ENCODE results near the gene ARHGEF17. TPM values are rescaled to one million over a fixed set of nuclear protein-coding genes. Genes with fewer than 3 reads are reported as not detected.

Gene ARHGEF17
- polyA plus RNA-seq, 2 of the 4 experiments (the other 2 are of a cell fraction): 7.0 to 16.2 TPM

GRCh38 chr11:73396985-73397384 is 88.9 kb downstream of the ARHGEF17 start (continued):
- TF ChIP-seq CTCF (IDR thresholded peaks at IDR 0.05) (no peak), TP53 (CRISPR knock-in tag; IDR thresholded peaks at IDR 0.05) (no peak), POLR2AphosphoS2 (conservative IDR thresholded peaks at IDR 0.05; ENCODE audit: low read length) (no peak), FOSL2 (IDR thresholded peaks at IDR 0.05) (no peak), FOSL2 (CRISPR knock-in tag; IDR thresholded peaks at IDR 0.05) (no peak), RAD21 (conservative IDR thresholded peaks at IDR 0.05 in 1 of 2, IDR thresholded peaks at IDR 0.05 in 1 of 2) (no peak), NR3C1 (IDR thresholded peaks at IDR 0.05) (no peak), RNF2 (IDR thresholded peaks at IDR 0.05; ENCODE audit: borderline replicate concordance, low read depth) (no peak), SMC3 (IDR thresholded peaks at IDR 0.05) (no peak)

GRCh38 chr11:73397468-73398131 is 89.5 kb downstream of the ARHGEF17 start:
- DNase-seq (ENCODE audit: low read depth in 1 of 2, low spot score in 1 of 2): no peak
- ChIA-PET POLR2A (no interaction called here), CTCF (interaction anchor here (1.0 to 24.4 kb wide), 8 partner anchors 9 to 264 kb away, joined by 3 to 667 read pairs (median 8); partner anchors contain the start of genes ARHGEF17 and RELT)
- FAIRE-seq: no peak
- WGBS (ENCODE audit: missing lambda C conversion rate): 87% methylated on average over 8 of the region's 8 CpGs
- H3K9me3 ChIP-seq: no peaks in the 10 kb centered on the region
- no peak overlapping the region for H3K27ac ChIP-seq
- H3K4me2 ChIP-seq: no peak overlapping the region
- H3K4me1 ChIP-seq: peaks cover 3% of the 10 kb centered on the region; the same call in 1 of the 3 replicates
- TF ChIP-seq JUN (IDR thresholded peaks at IDR 0.05): no peak
- TF ChIP-seq RARB (CRISPR knock-in tag; IDR thresholded peaks at IDR 0.05): no peak
- H3K4me3 ChIP-seq: no peak overlapping the region
- ATAC-seq: no peak

GRCh38 chr11:73398132-73398526 is 90.1 kb downstream of the ARHGEF17 start:
- no peak for DNase-seq (ENCODE audit: low read depth in 1 of 2, low spot score in 1 of 2)
- ChIA-PET POLR2A (no interaction called here), CTCF (interaction anchor here (1.0 to 24.4 kb wide), 6 partner anchors 9 to 264 kb away, joined by 3 to 667 read pairs (median 21); partner anchors contain the start of genes ARHGEF17 and RELT)
- 84% methylated on average over 5 of the region's 5 CpGs for WGBS (ENCODE audit: missing lambda C conversion rate)
- Histone ChIP-seq H3K4me1 (peaks cover 3% of the 10 kb centered on the region; the same call in 1 of the 3 replicates), H3K27ac (no peak overlapping the region), H3K9me3 (no peaks in the 10 kb centered on the region), H3K4me3 (no peak overlapping the region), H3K4me2 (no peak overlapping the region)
- no peak for ATAC-seq
- TF ChIP-seq MAFK (IDR thresholded peaks at IDR 0.05; ENCODE audit: partially characterized antibody) (no peak), FOXS1 (CRISPR knock-in tag; IDR thresholded peaks at IDR 0.05) (no peak), KDM1A (IDR thresholded peaks at IDR 0.05; ENCODE audit: low read depth) (no peak), NFE2L2 (conservative IDR thresholded peaks at IDR 0.05; ENCODE audit: low read length) (no peak), RCOR1 (IDR thresholded peaks at IDR 0.05; ENCODE audit: low read depth, low read length) (no peak), NR3C1 (IDR thresholded peaks at IDR 0.05) (no peak), PBX3 (IDR thresholded peaks at IDR 0.05) (no peak)
- no peak for FAIRE-seq

- H3K4me1 ChIP-seq: no peaks in the 10 kb centered on the region
- H3K4me3 ChIP-seq: no peak overlapping the region
- ATAC-seq (no peak), DNase-seq (ENCODE audit: low read depth in 1 of 2, low spot score in 1 of 2) (no peak), FAIRE-seq (no peak)
- no peak overlapping the region for H3K27ac ChIP-seq
- 94% methylated on average over 2 of the region's 2 CpGs for WGBS (ENCODE audit: missing lambda C conversion rate)
- CTCF ChIA-PET: interaction anchor here (1.0 to 24.4 kb wide), 8 partner anchors 8 to 263 kb away, joined by 3 to 667 read pairs (median 5); partner anchors contain the start of genes ARHGEF17 and RELT
- H3K9me3 ChIP-seq: no peaks in the 10 kb centered on the region
- POLR2A ChIA-PET: no interaction called here
- H3K4me2 ChIP-seq: no peak overlapping the region
- TF ChIP-seq HMGXB4 (CRISPR knock-in tag; IDR thresholded peaks at IDR 0.05; ENCODE audit: borderline replicate concordance) (no peak), ESRRA (IDR thresholded peaks at IDR 0.05; ENCODE audit: borderline replicate concordance, low read length) (no peak), HES2 (IDR thresholded peaks at IDR 0.05) (no peak), USF2 (IDR thresholded peaks at IDR 0.05) (no peak), MAFK (IDR thresholded peaks at IDR 0.05; ENCODE audit: partially characterized antibody) (no peak), EP300 (IDR thresholded peaks at IDR 0.05) (no peak), RARB (CRISPR knock-in tag; IDR thresholded peaks at IDR 0.05) (no peak), E2F6 (IDR thresholded peaks at IDR 0.05; ENCODE audit: borderline replicate concordance, low read depth) (no peak), HOXA7 (CRISPR knock-in tag; IDR thresholded peaks at IDR 0.05) (no peak), ZNF302 (CRISPR knock-in tag; IDR thresholded peaks at IDR 0.05) (no peak), PHF8 (IDR thresholded peaks at IDR 0.05; ENCODE audit: borderline replicate concordance, low read depth) (no peak)
Measured at GRCh38 chr11:73398721-73399120, 90.6 kb downstream of the ARHGEF17 start.

Data from A549 (cell line).